ENCODE results near the gene ROBO1.
A peak's percentile ranks its signal among the peaks of the same experiment; 100 is the strongest.

ROBO1 gene

GRCh38 chr3:78867409-78868372, 900.1 kb downstream of the ROBO1 start:
- H3K4me3 ChIP-seq (ENCODE audit: low read depth, low read length) = no peak overlapping the region
- TF ChIP-seq CTCF (conservative IDR thresholded peaks at IDR 0.05; ENCODE audit: low read depth, low read length) = no peak
- DNase-seq (ENCODE audit: low read depth) = peak; percentile 77

DNA sequence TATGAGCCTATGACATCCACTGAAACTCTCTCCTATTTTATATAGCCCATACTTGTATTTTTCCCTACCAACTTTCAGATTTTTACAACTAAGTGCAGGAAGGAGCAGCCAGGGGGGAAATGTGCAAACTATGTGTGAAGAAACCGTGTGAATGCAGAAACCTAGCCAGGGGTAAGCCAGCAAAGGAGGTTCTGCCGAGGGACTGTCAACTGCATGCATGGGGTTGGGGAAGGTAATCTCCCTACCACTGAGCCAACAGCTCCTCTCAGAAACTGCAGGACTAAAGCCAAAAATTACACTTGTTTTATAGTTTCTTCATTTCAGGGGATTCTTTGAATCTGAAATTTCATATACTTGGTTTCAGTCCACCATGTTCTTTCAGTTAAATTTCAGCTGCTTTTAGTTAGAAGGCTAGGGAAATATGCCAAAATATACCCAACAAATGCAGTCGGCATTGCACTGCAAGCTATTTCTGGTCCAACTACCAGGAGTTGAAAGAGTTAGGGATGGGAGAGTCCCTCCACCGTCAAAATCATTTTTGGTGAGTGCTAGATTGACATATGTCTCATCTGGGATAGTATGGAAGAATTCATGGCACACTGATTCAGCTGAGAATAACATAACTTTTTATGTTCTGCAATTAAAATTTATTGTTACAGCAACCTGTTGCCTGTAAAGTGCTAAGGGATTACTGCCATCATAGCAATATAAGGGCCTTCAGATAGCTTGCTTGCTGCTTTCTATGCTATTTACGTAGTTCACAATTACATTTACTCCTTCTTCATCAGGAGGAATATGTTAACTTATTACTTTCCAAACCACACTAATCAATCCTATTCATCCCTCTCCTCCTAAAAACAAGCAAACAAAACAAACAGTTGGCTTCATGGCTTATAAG, 904.2 kb downstream of the ROBO1 start:
- H3K4me3 ChIP-seq (ENCODE audit: low read depth, low read length) = no peak overlapping the region
- no peak for DNase-seq (ENCODE audit: low read depth)
- no peak for TF ChIP-seq CTCF (conservative IDR thresholded peaks at IDR 0.05; ENCODE audit: low read depth, low read length)

DNA sequence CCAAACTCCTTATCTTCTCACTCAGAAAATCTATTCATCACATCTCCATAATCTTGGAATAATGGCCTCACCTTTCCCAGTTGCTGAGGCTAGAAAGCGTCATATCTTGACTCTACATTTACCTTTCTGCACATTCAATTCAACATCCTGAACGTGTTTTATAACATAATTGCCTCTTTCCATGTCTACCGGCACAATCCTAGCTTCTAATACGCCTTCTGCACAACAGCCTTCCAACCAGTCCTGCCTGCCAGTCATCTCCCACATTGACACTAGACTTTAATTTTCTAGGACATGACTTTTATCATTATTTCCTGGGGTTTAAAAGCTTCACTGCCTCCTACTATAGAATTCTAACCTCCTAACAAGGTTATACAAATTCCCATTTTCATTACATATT, 906.6 kb downstream of the ROBO1 start:
- no peak overlapping the region for H3K4me3 ChIP-seq (ENCODE audit: low read depth, low read length)
- no peak for DNase-seq (ENCODE audit: low read depth)
- no peak for TF ChIP-seq CTCF (conservative IDR thresholded peaks at IDR 0.05; ENCODE audit: low read depth, low read length)

DNA sequence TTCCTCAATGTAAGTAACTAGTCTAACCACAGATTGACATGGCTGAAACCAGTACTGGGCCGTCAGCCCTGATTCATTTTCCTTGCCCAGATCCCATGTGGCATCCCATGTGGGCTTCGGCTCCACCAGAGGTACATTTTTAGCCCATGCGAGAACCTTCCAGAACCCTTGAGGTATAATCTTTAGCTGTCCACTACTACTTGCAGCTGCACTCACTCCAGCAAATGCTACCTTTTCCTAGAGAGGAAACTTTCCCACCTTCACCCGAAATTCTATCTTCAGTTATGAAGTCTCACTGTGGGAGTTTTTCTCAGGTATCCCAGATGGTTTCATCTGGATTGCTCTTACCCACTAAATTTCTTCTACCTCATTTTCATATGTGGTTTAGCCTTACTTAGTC, 907.2 kb downstream of the ROBO1 start:
- TF ChIP-seq CTCF (conservative IDR thresholded peaks at IDR 0.05; ENCODE audit: low read depth, low read length) = no peak
- DNase-seq (ENCODE audit: low read depth) = no peak
- no peak overlapping the region for H3K4me3 ChIP-seq (ENCODE audit: low read depth, low read length)

DNA sequence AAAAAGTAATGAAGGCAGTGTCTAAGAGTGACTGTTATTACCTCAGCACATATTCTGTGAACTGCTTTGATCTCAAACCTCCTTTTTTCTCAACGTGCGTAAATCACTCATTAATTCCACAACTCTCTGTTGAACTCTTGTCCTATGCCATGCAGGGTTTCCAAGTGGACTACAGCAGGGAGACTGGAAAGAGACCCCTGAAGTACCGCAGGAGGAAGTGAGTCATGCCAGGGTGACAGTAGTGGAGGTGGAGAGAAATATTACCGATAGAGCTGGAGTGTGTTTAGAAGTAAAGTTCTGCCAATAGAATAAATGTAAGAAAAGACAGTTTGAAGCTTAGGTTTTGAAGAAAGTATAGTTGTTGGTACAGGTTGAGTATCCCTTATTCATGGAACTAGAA, 908.9 kb downstream of the ROBO1 start:
- DNase-seq (ENCODE audit: low read depth) = peak; percentile 36

DNA sequence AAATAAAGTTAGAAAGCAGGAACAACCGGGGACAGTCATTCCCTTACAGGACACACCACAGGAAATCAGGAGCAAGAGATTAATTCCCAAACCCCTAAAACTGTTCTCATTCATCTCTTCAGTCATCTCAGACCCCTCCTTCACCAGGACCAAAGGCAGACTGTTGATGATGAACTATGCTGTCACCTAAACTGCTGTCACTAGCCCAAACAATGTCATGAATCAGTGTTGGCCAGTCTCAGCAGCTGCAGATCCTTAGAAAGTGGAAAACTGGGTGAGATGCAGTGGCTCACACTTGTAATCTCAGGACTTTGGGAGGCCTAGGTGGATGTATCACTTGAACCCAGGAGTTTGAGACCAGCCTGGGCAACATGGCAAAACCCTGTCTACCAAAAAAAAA, 909.6 kb downstream of the ROBO1 start:
- no peak for TF ChIP-seq CTCF (conservative IDR thresholded peaks at IDR 0.05; ENCODE audit: low read depth, low read length)
- no peak overlapping the region for H3K4me3 ChIP-seq (ENCODE audit: low read depth, low read length)
- no peak for DNase-seq (ENCODE audit: low read depth)

More for the DNA sequence above, 908.9 kb downstream of the ROBO1 start:
- TF ChIP-seq CTCF (conservative IDR thresholded peaks at IDR 0.05; ENCODE audit: low read depth, low read length) = no peak
- no peak overlapping the region for H3K4me3 ChIP-seq (ENCODE audit: low read depth, low read length)
